ENCODE measurements around the gene TTC9C. TPM values are rescaled to one million over a fixed set of nuclear protein-coding genes. Genes with fewer than 3 reads are reported as not detected.

TTC9C gene
- polyA plus RNA-seq, 2 of the 4 experiments (the other 2 are of a cell fraction), result 33.5 to 42.6 TPM

DNA sequence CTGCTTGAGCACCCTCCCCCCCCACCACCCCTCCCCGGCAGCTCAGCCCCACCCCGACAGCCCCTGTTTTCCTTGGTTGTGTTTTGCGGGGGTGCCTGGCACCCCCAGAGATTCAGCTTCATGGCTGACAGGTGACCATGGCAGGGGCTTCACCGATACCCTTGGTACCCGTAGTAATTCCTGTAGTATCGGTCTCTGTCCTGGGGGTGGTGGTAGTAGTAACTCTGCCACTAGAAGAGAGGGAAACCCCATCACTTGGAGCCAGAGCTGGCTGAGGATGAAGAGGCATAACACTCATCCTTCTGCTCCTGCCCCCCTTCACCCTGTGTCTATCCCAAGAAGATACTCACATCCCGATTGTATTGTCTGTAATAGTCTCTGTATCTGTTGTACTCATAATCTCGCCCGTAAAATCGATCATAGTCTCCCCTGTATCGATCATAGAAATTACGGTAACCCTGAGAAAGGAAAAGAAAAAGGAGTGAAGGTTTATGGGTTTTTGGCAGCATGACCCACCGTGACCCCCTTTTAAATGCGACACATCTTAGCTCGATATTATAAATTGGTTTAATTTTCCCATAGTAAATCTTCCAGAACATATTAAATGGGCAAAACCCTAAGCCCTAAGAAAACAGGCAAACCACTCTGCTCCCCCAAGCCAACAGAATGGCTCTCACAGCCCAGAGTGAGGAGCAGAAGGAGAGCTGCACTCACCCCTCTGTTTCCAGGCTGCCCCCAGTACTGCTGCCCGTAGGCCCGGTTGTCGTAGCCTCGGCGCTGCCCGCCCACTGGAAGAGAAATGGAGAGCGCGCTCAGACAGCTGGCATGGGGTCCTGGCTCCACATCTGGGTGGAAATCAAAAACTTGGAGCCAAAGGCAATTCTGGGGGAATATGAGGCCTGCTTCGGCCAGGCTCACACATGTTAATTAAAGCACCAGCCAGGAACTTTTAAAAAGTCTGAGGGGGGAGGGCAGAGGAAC lies 12.8 kb upstream of the TTC9C start:
- no peaks in the 10 kb centered on the region for H3K9me3 ChIP-seq
- DNase-seq (ENCODE audit: low read depth in 1 of 2, low spot score in 1 of 2) (no peak), ATAC-seq (peak in 1 of 2 experiments; percentile 43; a peak in 2 of 6 replicates), FAIRE-seq (no peak)
- ChIA-PET CTCF (interaction anchor here (0.9 to 3.0 kb wide), 8 partner anchors 8 to 291 kb away, joined by 3 to 11 read pairs (median 4); partner anchors contain the start of genes BSCL2, GNG3, TMEM179B and UQCC3), POLR2A (interaction anchor here (2.0 kb wide), 1 partner anchor 12 kb away, joined by 14 read pairs; the partner anchor contains the start of genes HNRNPUL2 and TTC9C)
- no peak overlapping the region for H3K4me2 ChIP-seq
- TF ChIP-seq, protein P1, sequence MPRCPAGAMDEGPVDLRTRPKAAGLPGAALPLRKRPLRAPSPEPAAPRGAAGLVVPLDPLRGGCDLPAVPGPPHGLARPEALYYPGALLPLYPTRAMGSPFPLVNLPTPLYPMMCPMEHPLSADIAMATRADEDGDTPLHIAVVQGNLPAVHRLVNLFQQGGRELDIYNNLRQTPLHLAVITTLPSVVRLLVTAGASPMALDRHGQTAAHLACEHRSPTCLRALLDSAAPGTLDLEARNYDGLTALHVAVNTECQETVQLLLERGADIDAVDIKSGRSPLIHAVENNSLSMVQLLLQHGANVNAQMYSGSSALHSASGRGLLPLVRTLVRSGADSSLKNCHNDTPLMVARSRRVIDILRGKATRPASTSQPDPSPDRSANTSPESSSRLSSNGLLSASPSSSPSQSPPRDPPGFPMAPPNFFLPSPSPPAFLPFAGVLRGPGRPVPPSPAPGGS (IDR thresholded peaks at IDR 0.05), result no peak
- WGBS (ENCODE audit: missing lambda C conversion rate), result 98% methylated on average over 21 of the region's 24 CpGs
- no peak overlapping the region for H3K4me3 ChIP-seq
- peak overlapping the region in 1 of 2 experiments; percentile 80; a peak in 2 of 6 replicates for H3K27ac ChIP-seq
- H3K4me1 ChIP-seq, result peaks cover 35% of the 10 kb centered on the region

DNA sequence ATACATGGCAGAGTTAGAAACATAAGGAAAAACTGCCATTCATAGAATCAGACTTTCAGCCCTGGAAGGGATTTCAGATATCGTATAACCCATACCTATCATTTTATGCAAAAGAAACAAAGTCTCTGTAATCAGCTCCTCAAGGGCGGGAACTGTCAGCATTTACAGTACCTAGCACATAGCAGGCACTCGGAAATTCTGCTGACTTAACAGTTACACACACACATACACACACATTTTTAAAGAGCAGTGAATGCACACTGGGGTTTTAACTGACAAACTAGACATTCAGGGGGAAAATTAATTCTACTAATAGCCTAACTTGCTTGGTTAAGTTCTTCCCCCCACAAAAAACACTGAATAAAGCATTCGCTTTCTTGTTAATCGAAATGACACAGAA lies 12.1 kb upstream of the TTC9C start:
- Histone ChIP-seq H3K27ac (no peak overlapping the region), H3K4me2 (no peak overlapping the region), H3K4me3 (no peak overlapping the region), H3K9me3 (no peaks in the 10 kb centered on the region), H3K4me1 (peaks cover 35% of the 10 kb centered on the region)
- DNase-seq (ENCODE audit: low read depth in 1 of 2, low spot score in 1 of 2), result no peak
- CTCF ChIA-PET, result interaction anchor here (0.9 to 1.5 kb wide), 3 partner anchors 8 to 22 kb away, joined by 4 to 6 read pairs (median 6); partner anchors contain the start of genes BSCL2 and GNG3
- no peak for FAIRE-seq
- POLR2A ChIA-PET, result interaction anchor here (2.0 kb wide), 1 partner anchor 11 kb away, joined by 14 read pairs; the partner anchor contains the start of genes HNRNPUL2 and TTC9C
- TF ChIP-seq, protein P1 (IDR thresholded peaks at IDR 0.05), result no peak
- TF ChIP-seq MAFK (IDR thresholded peaks at IDR 0.05; ENCODE audit: partially characterized antibody), result peak; percentile 91
- 92% methylated on average over 5 of the region's 5 CpGs for WGBS (ENCODE audit: missing lambda C conversion rate)
- ATAC-seq, result no peak

DNA sequence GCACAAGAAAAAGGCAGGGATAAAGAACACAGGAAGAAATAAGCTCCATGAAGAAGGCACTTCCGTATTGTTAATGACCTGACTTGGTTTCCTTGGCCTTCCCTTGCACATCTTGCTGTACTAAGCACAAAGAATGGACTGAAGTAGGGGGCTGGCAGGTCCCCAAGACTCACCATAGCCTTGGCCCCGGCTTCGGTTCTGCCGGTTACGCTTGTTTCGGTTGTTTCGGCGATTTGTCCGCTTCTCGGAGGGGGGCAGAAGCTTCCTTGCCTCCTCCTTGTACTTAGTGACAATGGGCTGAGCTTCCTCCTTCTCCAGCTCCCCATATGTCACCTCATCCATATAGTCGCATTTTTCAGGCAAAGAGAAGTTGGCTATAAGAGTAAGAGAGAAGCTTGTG lies 11.5 kb upstream of the TTC9C start:
- CTCF ChIA-PET, result interaction anchor here (1.2 to 1.5 kb wide), 2 partner anchors 8 to 9 kb away, joined by 4 to 6 read pairs; partner anchors contain the start of genes BSCL2 and GNG3
- ATAC-seq, result no peak
- DNase-seq (ENCODE audit: low read depth in 1 of 2, low spot score in 1 of 2), result no peak
- H3K9me3 ChIP-seq, result no peaks in the 10 kb centered on the region
- H3K4me1 ChIP-seq, result peaks cover 35% of the 10 kb centered on the region
- H3K4me2 ChIP-seq, result no peak overlapping the region
- H3K4me3 ChIP-seq, result no peak overlapping the region
- POLR2A ChIA-PET, result interaction anchor here (2.0 kb wide), 1 partner anchor 11 kb away, joined by 14 read pairs; the partner anchor contains the start of genes HNRNPUL2 and TTC9C
- TF ChIP-seq CBX2 (IDR thresholded peaks at IDR 0.05; ENCODE audit: borderline replicate concordance, low read depth) (no peak), JUNB (IDR thresholded peaks at IDR 0.05) (no peak), RARB (CRISPR knock-in tag; IDR thresholded peaks at IDR 0.05) (no peak), KDM1A (IDR thresholded peaks at IDR 0.05; ENCODE audit: low read depth) (no peak), JUN (IDR thresholded peaks at IDR 0.05) (no peak), ZSCAN20 (CRISPR knock-in tag; IDR thresholded peaks at IDR 0.05) (no peak), SMC3 (IDR thresholded peaks at IDR 0.05) (no peak), BHLHE40 (IDR thresholded peaks at IDR 0.05; ENCODE audit: low read depth, low read length) (no peak), ZNF302 (CRISPR knock-in tag; IDR thresholded peaks at IDR 0.05) (no peak), SREBF2 (IDR thresholded peaks at IDR 0.05) (no peak), RAD21 (conservative IDR thresholded peaks at IDR 0.05 in 1 of 2, IDR thresholded peaks at IDR 0.05 in 1 of 2) (no peak), CHD2 (IDR thresholded peaks at IDR 0.05; ENCODE audit: low read length, partially characterized antibody) (no peak), CEBPB (IDR thresholded peaks at IDR 0.05) (no peak), KDM5A (IDR thresholded peaks at IDR 0.05) (no peak), MAFK (IDR thresholded peaks at IDR 0.05; ENCODE audit: partially characterized antibody) (no peak), RFX5 (IDR thresholded peaks at IDR 0.05) (no peak), NPAS2 (CRISPR knock-in tag; IDR thresholded peaks at IDR 0.05; ENCODE audit: borderline replicate concordance) (no peak)
- TF ChIP-seq, protein P2, sequence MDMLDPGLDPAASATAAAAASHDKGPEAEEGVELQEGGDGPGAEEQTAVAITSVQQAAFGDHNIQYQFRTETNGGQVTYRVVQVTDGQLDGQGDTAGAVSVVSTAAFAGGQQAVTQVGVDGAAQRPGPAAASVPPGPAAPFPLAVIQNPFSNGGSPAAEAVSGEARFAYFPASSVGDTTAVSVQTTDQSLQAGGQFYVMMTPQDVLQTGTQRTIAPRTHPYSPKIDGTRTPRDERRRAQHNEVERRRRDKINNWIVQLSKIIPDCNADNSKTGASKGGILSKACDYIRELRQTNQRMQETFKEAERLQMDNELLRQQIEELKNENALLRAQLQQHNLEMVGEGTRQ (IDR thresholded peaks at IDR 0.05), result no peak
- TF ChIP-seq, protein P3, sequence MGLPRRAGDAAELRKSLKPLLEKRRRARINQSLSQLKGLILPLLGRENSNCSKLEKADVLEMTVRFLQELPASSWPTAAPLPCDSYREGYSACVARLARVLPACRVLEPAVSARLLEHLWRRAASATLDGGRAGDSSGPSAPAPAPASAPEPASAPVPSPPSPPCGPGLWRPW (IDR thresholded peaks at IDR 0.05), result no peak
- TF ChIP-seq, protein P4, sequence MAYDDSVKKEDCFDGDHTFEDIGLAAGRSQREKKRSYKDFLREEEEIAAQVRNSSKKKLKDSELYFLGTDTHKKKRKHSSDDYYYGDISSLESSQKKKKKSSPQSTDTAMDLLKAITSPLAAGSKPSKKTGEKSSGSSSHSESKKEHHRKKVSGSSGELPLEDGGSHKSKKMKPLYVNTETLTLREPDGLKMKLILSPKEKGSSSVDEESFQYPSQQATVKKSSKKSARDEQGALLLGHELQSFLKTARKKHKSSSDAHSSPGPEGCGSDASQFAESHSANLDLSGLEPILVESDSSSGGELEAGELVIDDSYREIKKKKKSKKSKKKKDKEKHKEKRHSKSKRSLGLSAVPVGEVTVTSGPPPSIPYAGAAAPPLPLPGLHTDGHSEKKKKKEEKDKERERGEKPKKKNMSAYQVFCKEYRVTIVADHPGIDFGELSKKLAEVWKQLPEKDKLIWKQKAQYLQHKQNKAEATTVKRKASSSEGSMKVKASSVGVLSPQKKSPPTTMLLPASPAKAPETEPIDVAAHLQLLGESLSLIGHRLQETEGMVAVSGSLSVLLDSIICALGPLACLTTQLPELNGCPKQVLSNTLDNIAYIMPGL (CRISPR knock-in tag; IDR thresholded peaks at IDR 0.05; ENCODE audit: borderline replicate concordance), result no peak
- no peak for FAIRE-seq
- 97% methylated on average over 11 of the region's 11 CpGs for WGBS (ENCODE audit: missing lambda C conversion rate)
- no peak overlapping the region for H3K27ac ChIP-seq

Measured in A549 (cell line).